Heart left ventricle (tissue), 16 donors: ENCODE data around the gene CRIP1. TPM values are rescaled to one million over a fixed set of nuclear protein-coding genes. Genes with fewer than 3 reads are reported as not detected.

Experiments used
- ATAC-seq, 4 donors: fragments of 200-7000 bp; cut with Tn5 transposase; one replicate each; pipeline ENCODE4 v1.9.1; 2020 to 2022; ENCODE audit warnings: moderate library complexity in 4 of 4, mild to moderate bottlenecking in 3 of 4, moderate number of reproducible peaks in 1 of 4
- DNase-seq, 5 donors: peaks; one replicate each; pipeline ENCODE4 v3.0.0-alpha.2; 2020
- H3K27ac ChIP-seq, 12 donors: fragments of 200-600 bp; sonication (generic) in 4 of 12; one replicate each; pipeline versions ENCODE4 v1.5.0 to v1.8.0; 2016 to 2022; ENCODE audit warnings: mild to moderate bottlenecking in 2 of 12
- H3K27me3 ChIP-seq, 9 donors: fragments of 200-600 bp; sonication (generic) in 2 of 9; one replicate each; pipeline versions ENCODE4 v1.5.1 to v1.8.0; 2016 to 2022; ENCODE audit warnings: mild to moderate bottlenecking in 3 of 9
- H3K36me3 ChIP-seq, 9 donors: fragments of 200-600 bp; sonication (generic) in 2 of 9; one replicate each; pipeline versions ENCODE4 v1.5.0 to v1.8.0; 2018 to 2022; ENCODE audit warnings: mild to moderate bottlenecking in 2 of 9
- H3K4me1 ChIP-seq, 12 donors: fragments of 200-600 bp; sonication (generic) in 4 of 12; one replicate each; pipeline versions ENCODE4 v1.5.0 to v1.8.0; 2016 to 2022; ENCODE audit warnings: mild to moderate bottlenecking in 3 of 12
- H3K4me3 ChIP-seq, 12 donors: fragments of 200-600 bp; sonication (generic) in 4 of 12; one replicate each; pipeline versions ENCODE4 v1.5.0 to v1.8.0; 2017 to 2022; ENCODE audit warnings: mild to moderate bottlenecking in 9 of 12, moderate library complexity in 4 of 12
- H3K9me3 ChIP-seq, 12 donors: fragments of 200-600 bp; sonication (generic) in 4 of 12; one replicate each; pipeline versions ENCODE4 v1.5.0 to v1.8.0; 2016 to 2022; ENCODE audit warnings: mild to moderate bottlenecking in 1 of 12
- POLR2A ChIP-seq, 2 donors: fragments of 450-650 bp; IDR thresholded peaks; one replicate each; pipeline ENCODE4 v1.6.1; 2017; ENCODE audit warnings: antibody characterized with exemption in 2 of 2, mild to moderate bottlenecking in 2 of 2, moderate library complexity in 2 of 2
- WGBS, 4 donors: extraction: QIAGEN DNeasy Blood & Tissue Kit in 2 of 4; methylation state at CpG; one replicate each; pipeline versions ENCODE4 v1.1.5 to v1.1.7; 2013 to 2018; 5-methylcytosine and 5-hydroxymethylcytosine counted together
- intact Hi-C, 10 donors: fragments of 100-400 bp; cut with DNase I; formaldehyde crosslinking; loops; one replicate each; pipeline versions ENCODE4 v1.11.1 to v1.14.2; 2022
- polyA plus RNA-seq, 2 donors: library from polyadenylated mRNA; stranded (reverse); fragments of 200-250 nt; gene quantifications; one replicate each; pipeline ENCODE4 v1.2.3, GENCODE V29; 2013
- total RNA-seq, 9 donors: library from RNA; depleted of rRNA in 2 of 9; stranded (reverse); fragments of >200 nt in 2 of 9; fragmentation: NEBNext Ultra II Directional in 3 of 9; extraction: Animal tissue kit (Norgen Biotek cat#: 25700) in 3 of 9; gene quantifications; one replicate each; pipeline versions ENCODE4 v1.1.0 to v1.2.4, GENCODE V29; 2016 to 2023
- TF ChIP-seq, protein P1 (sequence below), 12 donors: fragments of 200-600 bp; sonication (generic) in 4 of 12; IDR thresholded peaks; one replicate each; pipeline versions ENCODE4 v1.5.0 to v1.8.0; 2018 to 2022; ENCODE audit warnings: antibody characterized with exemption in 12 of 12, mild to moderate bottlenecking in 5 of 12
- donor health status: ischemic (EF 13 %, LVEDD 7.1; RV severe dilation, severe dysfunction).
- donor health status: healthy with polysubstance abuse.
- donor health status: DM: no; HTN: yes; CAD: no.
- donor health status: DM: no; HTN: no; CAD: no.
- donor health status: ischemic (EF 25% LVEDD 6.9; RV normal size, moderate dysfunction).
- donor health status: ischemic (EF 25% LVEDD 5.7; RV mildly dilated, moderate dysfunction).
- donor health status: healthy.
- donor health status: DM: yes; HTN: yes; CAD: no.
- donor health status: ischemic (EF 35%, LVEDD 5.7; RV mildly dilated, moderate dysfunction).
- donor health status: nonischemic (EF 11% LVEDD 7.7; RV severe dilation, severe dysfunction).
- donor health status: DM: yes; HTN: yes; CAD: no.
- donor health status: PGD.
- donor health status: ischemic (EF 29% LVEDD 5.4; RV normal size, mild dysfunction).
- donor health status: nonischemic (EF 23%, LVEDD 6.1; RV moderate dilation, normal function).

Gene CRIP1
- total and polyA plus RNA-seq, 11 donors = 12.1 to 195 (median 62.3) TPM

GRCh38 chr14:105537580-105538474, 51.1 kb downstream of the CRIP1 start:
- Histone ChIP-seq H3K36me3 (no peaks in the 10 kb centered on the region), H3K9me3 (peaks cover 0 to 7% (median under 1%) of the 10 kb centered on the region in 12 donors), H3K27ac (no peak overlapping the region), H3K27me3 (peaks cover 0 to 26% (median 11%) of the 10 kb centered on the region in 9 donors), H3K4me3 (no peak overlapping the region), H3K4me1 (peaks cover 0 to 5% (median 0%) of the 10 kb centered on the region in 12 donors)
- no peak for TF ChIP-seq POLR2A (IDR thresholded peaks at IDR 0.05)
- TF ChIP-seq, protein P1, sequence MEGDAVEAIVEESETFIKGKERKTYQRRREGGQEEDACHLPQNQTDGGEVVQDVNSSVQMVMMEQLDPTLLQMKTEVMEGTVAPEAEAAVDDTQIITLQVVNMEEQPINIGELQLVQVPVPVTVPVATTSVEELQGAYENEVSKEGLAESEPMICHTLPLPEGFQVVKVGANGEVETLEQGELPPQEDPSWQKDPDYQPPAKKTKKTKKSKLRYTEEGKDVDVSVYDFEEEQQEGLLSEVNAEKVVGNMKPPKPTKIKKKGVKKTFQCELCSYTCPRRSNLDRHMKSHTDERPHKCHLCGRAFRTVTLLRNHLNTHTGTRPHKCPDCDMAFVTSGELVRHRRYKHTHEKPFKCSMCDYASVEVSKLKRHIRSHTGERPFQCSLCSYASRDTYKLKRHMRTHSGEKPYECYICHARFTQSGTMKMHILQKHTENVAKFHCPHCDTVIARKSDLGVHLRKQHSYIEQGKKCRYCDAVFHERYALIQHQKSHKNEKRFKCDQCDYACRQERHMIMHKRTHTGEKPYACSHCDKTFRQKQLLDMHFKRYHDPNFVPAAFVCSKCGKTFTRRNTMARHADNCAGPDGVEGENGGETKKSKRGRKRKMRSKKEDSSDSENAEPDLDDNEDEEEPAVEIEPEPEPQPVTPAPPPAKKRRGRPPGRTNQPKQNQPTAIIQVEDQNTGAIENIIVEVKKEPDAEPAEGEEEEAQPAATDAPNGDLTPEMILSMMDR (IDR thresholded peaks at IDR 0.05) = peak; percentile 90 to 99 (median 98)
- intact Hi-C loops = loop anchor here in 1 of 10 donors (10.0 kb wide), 1 partner anchor 353 kb away; the partner anchor contains the start of gene NUDT14
- WGBS, 4 donors = 23 to 60% (median 26%) methylated on average over 14 to 30 of the region's 30 CpGs
- DNase-seq (peak in 4 of 5 donors; percentile 46 to 76 (median 53)), ATAC-seq (peak; percentile 36 to 74 (median 66))

Other genes starting within 250 kb of the CRIP1 start
- 10 to 100 TPM; 28.8 to 51.8 (median 34.8) TPM for gene BTBD6, start 238.4 kb upstream of the CRIP1 start, total RNA-seq
- gene BTBD6, start 238.4 kb upstream of the CRIP1 start, polyA plus RNA-seq = 10 to 100 TPM; 40.7 to 56.3 TPM
- 10 to 100 TPM; 13.3 to 25.3 (median 18.7) TPM for gene BRF1, start 185.9 kb upstream of the CRIP1 start, total RNA-seq
- 10 to 100 TPM; 17.1 to 19.4 TPM for gene BRF1, start 185.9 kb upstream of the CRIP1 start, polyA plus RNA-seq
- 10 to 100 TPM; 47.3 to 90.3 (median 60.8) TPM for gene PACS2, start 172.1 kb upstream of the CRIP1 start, total RNA-seq
- 10 to 100 TPM; 50.7 to 78.7 TPM for gene PACS2, start 172.1 kb upstream of the CRIP1 start, polyA plus RNA-seq
- 1 to 10 TPM in 1 of 9 donors, under 1 TPM in 6, not detected in 2; 0.14 to 1.8 (median 0.82) TPM for gene TEX22, start 88.3 kb upstream of the CRIP1 start, total RNA-seq
- gene TEX22, start 88.3 kb upstream of the CRIP1 start, polyA plus RNA-seq = under 1 TPM in 1 of 2 donors, not detected in 1; 0.06 TPM
- gene MTA1, start 67.1 kb upstream of the CRIP1 start, total RNA-seq = 100 to 1,000 TPM in 7 of 9 donors, 10 to 100 TPM in 2; 71.8 to 169 (median 109) TPM
- 100 to 1,000 TPM; 103 to 191 TPM for gene MTA1, start 67.1 kb upstream of the CRIP1 start, polyA plus RNA-seq
- gene CRIP2, start 12.1 kb upstream of the CRIP1 start, total RNA-seq = 1,000 to 10,000 TPM in 2 of 9 donors, 100 to 1,000 TPM in 7; 695 to 1,715 (median 851) TPM
- gene CRIP2, start 12.1 kb upstream of the CRIP1 start, polyA plus RNA-seq = 1,000 to 10,000 TPM in 1 of 2 donors, 100 to 1,000 TPM in 1; 829 to 1,402 TPM
- 10 to 100 TPM in 1 of 9 donors, 1 to 10 TPM in 7, under 1 TPM in 1; 0.94 to 12.4 (median 3.2) TPM for gene TEDC1, start 4.4 kb downstream of the CRIP1 start, total RNA-seq
- 1 to 10 TPM; 4.8 to 6.7 TPM for gene TEDC1, start 4.4 kb downstream of the CRIP1 start, polyA plus RNA-seq
- gene TMEM121, start 39.7 kb downstream of the CRIP1 start, total RNA-seq = 1 to 10 TPM; 1.0 to 4.4 (median 2.0) TPM
- 1 to 10 TPM; 1.1 to 1.5 TPM for gene TMEM121, start 39.7 kb downstream of the CRIP1 start, polyA plus RNA-seq